Lower leg skin (tissue), 4 donors: ENCODE data around the gene TBCD. TPM values are rescaled to one million over a fixed set of nuclear protein-coding genes. Genes with fewer than 3 reads are reported as not detected.
A peak's percentile ranks its signal among the peaks of the same experiment; 100 is the strongest.

ENCODE experiments used
- DNase-seq, 2 donors: peaks; one replicate each; pipeline ENCODE4 v3.0.0-alpha.2; 2019; ENCODE audit warnings: low spot score in 2 of 2
- H3K4me3 ChIP-seq: fragments of 200-600 bp; sonication (generic); 2 replicates; pipeline ENCODE4 v1.5.1; 2017; ENCODE audit warnings: mild to moderate bottlenecking, low read depth; ENCODE audit not compliant: poor library complexity, severe bottlenecking
- POLR2A ChIP-seq, 2 donors: fragments of 450-650 bp; IDR thresholded peaks; one replicate each; pipeline ENCODE4 v1.6.1; 2016 to 2017; ENCODE audit warnings: antibody characterized with exemption in 2 of 2, mild to moderate bottlenecking in 1 of 2, moderate library complexity in 1 of 2
- WGBS, 2 donors: methylation state at CpG; one replicate each; pipeline ENCODE4 v1.1.5; 2018; 5-methylcytosine and 5-hydroxymethylcytosine counted together
- intact Hi-C: fragments of 100-400 bp; cut with DNase I; formaldehyde crosslinking; loops from one replicate; pipeline ENCODE4 v1.15.0; 2023; ENCODE audit warnings: low total_unique reads
- total RNA-seq, 4 donors: library from RNA; depleted of rRNA; stranded (reverse); fragments of >200 nt; gene quantifications; one replicate each; pipeline ENCODE4 v1.1.0, GENCODE V29; 2016
- TF ChIP-seq, protein P1 (sequence below), 3 donors: fragments of 450-650 bp; IDR thresholded peaks; one replicate each; pipeline ENCODE4 v1.5.1; 2016; ENCODE audit warnings: antibody characterized with exemption in 3 of 3, mild to moderate bottlenecking in 3 of 3, moderate library complexity in 2 of 3

Gene TBCD
- total RNA-seq, 4 donors from 2014 or later, result 38.7 to 73.4 (median 51.5) TPM

DNA sequence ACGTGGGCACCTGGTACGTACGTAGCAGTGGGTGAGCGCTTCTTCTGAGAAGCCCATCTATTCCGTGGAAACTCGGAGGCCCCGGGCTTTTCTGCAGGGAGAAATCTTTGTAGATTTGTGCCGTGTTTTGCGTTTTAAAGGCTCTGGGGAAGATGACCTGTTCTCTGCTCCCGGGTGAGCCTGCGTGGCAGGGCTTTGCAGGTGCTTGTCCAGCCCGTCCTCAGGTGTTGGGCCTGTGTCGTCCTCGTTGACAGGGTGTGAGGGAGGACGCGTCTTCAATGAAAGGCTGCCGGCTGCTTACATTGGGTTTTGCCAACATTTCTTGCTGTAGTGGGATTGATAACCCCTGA is 175.4 kb downstream of the TBCD start:
- intact Hi-C loops, result no loop called here
- 95 to 96% methylated on average over 17 of the region's 17 CpGs for WGBS, 2 donors
- TF ChIP-seq POLR2A (IDR thresholded peaks at IDR 0.05), result no peak
- TF ChIP-seq, protein P1, sequence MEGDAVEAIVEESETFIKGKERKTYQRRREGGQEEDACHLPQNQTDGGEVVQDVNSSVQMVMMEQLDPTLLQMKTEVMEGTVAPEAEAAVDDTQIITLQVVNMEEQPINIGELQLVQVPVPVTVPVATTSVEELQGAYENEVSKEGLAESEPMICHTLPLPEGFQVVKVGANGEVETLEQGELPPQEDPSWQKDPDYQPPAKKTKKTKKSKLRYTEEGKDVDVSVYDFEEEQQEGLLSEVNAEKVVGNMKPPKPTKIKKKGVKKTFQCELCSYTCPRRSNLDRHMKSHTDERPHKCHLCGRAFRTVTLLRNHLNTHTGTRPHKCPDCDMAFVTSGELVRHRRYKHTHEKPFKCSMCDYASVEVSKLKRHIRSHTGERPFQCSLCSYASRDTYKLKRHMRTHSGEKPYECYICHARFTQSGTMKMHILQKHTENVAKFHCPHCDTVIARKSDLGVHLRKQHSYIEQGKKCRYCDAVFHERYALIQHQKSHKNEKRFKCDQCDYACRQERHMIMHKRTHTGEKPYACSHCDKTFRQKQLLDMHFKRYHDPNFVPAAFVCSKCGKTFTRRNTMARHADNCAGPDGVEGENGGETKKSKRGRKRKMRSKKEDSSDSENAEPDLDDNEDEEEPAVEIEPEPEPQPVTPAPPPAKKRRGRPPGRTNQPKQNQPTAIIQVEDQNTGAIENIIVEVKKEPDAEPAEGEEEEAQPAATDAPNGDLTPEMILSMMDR (IDR thresholded peaks at IDR 0.05), result no peak
- H3K4me3 ChIP-seq, result no peak overlapping the region
- no peak for DNase-seq

DNA sequence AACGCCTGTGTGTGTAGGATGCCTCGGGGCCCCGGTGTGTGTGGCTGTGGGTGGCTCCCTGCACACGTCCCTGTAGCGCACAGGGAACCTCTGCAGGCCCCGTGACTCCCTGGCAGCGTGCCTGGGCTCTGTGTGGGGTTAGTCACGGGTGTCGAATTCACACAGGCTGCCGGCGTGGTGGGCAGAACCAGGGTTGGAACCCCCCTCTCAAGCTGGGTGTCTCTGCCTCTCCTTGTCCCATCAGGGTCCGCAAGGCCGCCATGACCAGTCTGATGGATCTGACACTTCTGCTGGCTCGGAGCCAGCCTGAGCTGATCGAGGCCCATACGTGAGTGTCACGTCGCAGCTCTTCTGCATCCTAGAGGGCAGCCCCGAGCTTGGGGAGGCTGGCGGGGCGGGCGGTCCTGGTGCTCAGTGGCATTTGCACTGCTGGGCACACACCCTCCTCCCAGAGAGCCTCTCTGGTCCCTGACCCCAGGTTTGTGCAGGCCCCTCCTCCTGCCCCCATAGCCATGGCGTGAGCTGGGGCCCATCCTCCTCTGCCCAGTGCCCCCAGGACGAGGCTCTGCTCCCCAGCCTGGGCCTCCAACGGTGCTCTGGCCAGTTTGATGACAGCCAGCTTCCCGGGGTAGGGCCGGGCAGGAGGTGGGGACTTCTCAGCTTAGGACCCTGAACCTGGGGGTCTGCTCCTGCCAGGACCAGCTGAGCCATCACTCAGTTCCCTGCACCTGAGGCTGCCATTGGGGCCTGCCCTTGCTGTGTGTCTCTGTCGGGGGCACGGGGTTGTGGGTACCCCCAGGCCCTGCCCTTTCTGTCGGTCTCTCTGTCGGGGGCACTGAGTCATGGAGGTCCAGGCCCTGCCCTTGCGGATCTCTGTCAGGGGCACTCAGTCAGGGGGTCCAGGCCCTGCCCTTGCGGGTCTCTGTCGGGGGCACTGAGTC is 176.1 kb downstream of the TBCD start:
- intact Hi-C loops, result no loop called here
- DNase-seq, result no peak
- TF ChIP-seq POLR2A (IDR thresholded peaks at IDR 0.05), result no peak
- TF ChIP-seq, protein P1 (IDR thresholded peaks at IDR 0.05), result no peak
- WGBS, 2 donors, result 88 to 90% methylated on average over 22 to 31 of the region's 34 CpGs
- no peak overlapping the region for H3K4me3 ChIP-seq

DNA sequence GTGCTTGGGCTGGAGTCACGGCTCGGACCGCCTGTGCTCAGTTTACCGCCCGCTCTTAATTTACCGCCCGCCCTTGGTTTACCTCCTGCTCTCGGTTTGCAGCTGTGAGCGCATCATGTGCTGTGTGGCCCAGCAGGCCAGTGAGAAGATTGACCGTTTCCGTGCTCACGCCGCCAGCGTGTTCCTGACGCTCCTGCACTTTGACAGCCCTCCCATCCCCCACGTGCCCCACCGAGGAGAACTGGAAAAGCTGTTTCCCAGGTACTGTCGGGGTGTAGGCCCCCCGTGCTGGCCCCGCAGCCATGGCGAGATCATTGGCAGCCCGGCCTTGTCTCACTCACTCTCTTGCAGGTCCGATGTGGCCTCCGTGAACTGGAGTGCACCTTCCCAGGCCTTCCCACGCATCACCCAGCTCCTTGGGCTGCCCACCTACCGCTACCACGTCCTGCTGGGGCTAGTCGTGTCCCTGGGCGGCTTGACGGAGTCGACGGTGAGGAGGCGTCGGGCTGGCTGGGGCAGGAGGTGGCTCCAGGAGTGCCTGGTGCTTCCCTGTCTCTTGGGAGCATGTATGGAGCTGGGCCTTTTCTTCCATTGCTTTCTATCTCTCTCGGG is 177.3 kb downstream of the TBCD start:
- intact Hi-C loops, result no loop called here
- 93 to 94% methylated on average over 35 of the region's 35 CpGs for WGBS, 2 donors
- H3K4me3 ChIP-seq, result no peak overlapping the region
- DNase-seq, result peak in 1 of 2 donors; percentile 79
- TF ChIP-seq, protein P1 (IDR thresholded peaks at IDR 0.05), result no peak
- no peak for TF ChIP-seq POLR2A (IDR thresholded peaks at IDR 0.05)

DNA sequence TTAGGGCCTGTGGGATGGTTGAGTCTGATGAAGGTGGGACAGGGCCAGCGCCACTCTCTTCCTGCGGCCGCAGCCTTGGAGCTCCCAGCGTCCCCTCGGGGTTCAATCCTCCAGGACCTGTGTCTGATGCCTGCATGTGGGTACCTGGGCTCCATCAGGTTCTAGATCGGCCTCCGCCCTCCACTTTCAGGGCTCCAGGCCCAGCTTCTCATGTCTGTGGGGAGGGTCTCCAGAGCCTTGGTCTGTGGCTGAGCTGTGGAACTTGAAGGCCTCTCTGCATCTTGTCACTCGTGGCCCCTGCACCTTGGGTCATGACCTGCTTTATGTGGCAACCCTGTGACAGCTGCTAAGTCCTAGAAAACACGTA is 177.8 kb downstream of the TBCD start:
- no peak overlapping the region for H3K4me3 ChIP-seq
- DNase-seq, result peak in 1 of 2 donors; percentile 73
- intact Hi-C loops, result no loop called here
- TF ChIP-seq POLR2A (IDR thresholded peaks at IDR 0.05), result no peak
- TF ChIP-seq, protein P1 (IDR thresholded peaks at IDR 0.05), result no peak
- WGBS, 2 donors, result 96 to 98% methylated on average over 8 to 9 of the region's 9 CpGs

DNA sequence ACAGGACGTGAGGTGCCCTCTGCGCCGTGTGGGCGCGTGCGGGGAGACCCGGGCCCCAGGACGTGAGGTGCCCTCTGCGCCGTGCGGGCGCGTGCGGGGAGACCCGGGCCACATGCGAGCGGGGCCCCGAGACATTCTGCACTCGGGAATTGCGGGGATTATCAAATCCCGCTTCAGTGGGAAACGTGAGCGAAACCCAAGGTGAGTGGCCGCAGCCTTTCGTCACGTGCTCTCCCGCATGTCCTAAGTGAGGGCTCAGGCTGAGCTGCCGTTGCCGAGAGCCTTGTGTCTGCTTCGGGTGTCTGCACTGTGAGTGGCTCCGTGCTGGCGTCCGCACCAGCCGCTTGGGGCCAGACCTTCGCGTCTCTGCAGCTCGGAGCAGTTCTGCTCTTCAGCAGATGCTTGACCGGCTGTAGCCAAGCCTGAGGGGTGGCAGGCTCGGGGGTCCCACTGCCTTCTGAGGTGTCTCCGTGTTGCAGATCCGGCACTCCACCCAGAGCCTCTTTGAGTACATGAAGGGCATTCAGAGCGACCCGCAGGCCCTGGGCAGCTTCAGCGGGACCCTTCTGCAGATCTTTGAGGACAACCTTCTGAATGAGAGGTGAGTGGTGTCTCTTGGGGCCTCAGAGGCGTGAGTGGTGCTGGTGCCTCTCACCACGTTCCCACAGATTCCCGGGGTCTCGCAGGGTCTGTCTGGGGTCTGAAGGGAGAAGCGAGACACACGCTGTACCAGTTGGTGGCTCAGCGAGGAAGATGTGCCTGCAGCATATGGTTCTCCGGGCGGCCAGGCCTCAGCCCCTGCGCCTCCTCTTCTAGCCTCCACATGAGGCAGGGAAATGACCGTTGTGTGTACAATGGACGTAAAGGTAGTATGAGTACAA is 178.4 kb downstream of the TBCD start:
- peak in 1 of 2 donors; percentile 73 for DNase-seq

More for the DNA sequence above, 178.4 kb downstream of the TBCD start:
- no peak overlapping the region for H3K4me3 ChIP-seq
- TF ChIP-seq, protein P1 (IDR thresholded peaks at IDR 0.05), result no peak
- TF ChIP-seq POLR2A (IDR thresholded peaks at IDR 0.05), result no peak
- intact Hi-C loops, result no loop called here
- 96% methylated on average over 45 to 56 of the region's 56 CpGs for WGBS, 2 donors
